HG02970 (cell line): ENCODE data around the gene GNAQ.

Experiments used
- ATAC-seq: cut with Tn5 transposase; IDR thresholded peaks from one replicate; pipeline ENCODE4 v1.9.1; 2021; ENCODE audit warnings: mild to moderate bottlenecking, moderate library complexity, moderate number of reproducible peaks; ENCODE audit not compliant: unreplicated experiment, low FRiP score

GNAQ gene

DNA sequence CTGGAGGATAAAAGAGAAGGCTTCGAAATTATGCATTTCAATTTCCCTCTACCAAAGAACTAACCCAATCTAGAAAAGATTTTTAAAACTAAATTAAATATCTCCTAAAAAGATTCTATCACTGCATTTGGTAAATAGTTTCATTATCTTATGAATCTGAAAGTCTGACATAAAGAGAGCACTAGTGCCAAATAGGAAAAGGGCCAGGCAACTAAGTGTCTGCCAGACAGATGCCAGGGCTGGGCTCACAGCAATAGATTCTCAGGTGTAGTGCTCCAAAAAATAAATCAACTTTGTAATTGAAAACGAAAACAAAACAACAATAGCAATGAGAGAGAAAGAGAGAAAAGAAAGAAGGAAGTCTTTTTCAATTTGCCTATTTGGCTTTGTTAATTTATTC is 225.8 kb downstream of the GNAQ start:
- no peak for ATAC-seq

DNA sequence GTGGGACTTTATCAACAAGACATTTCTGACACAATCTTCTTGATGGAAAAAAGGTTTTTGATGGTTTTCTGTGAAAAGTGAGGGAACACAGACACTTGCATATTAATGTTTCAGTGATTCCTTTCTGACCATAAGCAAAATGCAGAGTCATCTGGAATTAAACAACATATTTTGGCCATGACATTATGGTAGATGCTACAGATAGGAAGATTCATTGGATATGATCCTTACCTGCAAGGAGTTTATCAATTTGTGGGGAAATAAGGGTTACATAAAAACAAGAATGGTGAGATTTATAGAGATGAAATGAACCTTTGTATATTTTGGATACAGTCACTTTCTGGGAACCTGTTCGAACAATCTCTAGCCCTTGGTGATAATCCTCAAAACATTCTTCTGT is 228.2 kb downstream of the GNAQ start:
- no peak for ATAC-seq

DNA sequence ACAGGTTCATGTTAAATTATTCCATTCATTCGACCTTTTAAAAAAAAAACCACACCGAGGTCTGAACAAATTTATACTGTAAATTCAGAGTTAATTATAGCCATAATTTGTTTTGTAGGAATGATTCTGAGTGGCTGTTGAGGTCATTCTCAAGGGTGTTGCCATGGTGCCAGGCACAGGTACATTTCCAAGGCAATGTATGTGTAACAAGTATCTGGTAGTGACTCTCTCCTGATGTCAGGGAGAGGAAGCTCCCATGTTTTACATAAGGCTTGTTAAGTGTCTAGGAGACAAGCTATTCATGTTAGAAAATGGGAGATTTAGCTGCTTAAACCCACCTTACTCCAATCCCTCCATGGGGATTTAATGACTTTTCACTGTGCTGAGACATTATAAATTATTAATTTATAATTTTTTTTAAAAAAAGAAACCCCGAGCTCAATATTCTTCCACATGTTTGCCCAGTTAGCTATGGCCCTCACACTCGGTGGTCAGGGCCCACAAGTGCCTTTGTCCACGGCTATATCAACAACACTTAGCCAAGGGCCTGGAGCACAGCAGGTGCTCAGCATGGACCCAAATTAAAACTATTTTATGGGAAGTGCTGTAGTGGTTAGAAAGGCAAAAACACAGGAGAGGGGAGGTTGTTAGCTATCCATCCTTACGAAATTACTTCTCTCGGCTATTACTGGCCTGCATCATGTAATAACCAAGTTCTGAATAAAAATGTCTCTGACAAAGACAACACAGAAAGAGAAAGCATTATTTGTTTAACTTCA is 228.9 kb downstream of the GNAQ start:
- ATAC-seq, result no peak

DNA sequence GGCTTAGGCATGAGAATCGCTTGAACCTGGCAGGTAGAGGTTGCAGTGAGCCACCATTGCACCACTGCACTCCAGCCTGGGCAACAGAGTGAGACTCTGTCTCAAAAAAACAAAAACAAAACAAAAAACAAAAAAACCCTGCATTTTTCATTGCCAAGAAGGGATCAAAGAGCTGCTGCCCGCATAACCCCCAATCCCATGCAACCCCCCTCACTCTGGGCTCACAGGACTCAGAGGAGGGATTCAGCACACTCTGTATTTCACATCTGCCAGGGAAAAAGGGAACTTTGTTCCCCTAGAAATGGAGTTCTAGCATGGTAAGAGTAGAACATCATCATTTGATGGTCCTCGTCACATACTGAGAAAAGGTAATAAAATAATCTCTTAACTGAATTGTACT is 229.5 kb downstream of the GNAQ start:
- no peak for ATAC-seq

DNA sequence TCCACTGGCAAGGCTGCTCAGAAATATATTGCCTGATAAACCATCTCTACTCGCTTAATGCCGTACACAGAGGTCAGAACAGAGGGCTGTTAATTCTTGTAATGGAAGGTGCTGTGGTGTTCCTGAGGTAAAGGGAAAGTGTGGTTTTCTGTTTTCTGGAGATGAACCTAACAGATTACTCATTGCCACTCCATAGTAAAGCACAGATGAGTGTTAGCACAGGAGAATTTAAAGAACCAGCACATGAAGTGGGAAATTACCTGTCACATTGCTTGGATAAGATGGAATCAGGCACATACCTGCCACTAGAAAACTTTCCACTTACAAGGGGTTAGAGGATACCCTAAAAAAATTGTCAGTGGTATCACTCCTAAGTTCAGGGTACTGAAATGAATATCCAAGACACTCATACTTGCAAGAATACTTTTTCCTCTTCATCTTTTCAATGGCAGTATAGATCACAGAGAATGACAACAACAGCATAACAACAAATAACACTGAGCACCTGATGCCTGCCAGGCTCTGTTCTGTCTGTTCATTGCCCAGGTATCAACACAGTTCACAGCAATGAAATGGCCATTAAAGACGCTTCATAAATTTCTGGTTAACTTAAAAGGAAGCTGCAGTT is 230.6 kb downstream of the GNAQ start:
- ATAC-seq, result no peak

DNA sequence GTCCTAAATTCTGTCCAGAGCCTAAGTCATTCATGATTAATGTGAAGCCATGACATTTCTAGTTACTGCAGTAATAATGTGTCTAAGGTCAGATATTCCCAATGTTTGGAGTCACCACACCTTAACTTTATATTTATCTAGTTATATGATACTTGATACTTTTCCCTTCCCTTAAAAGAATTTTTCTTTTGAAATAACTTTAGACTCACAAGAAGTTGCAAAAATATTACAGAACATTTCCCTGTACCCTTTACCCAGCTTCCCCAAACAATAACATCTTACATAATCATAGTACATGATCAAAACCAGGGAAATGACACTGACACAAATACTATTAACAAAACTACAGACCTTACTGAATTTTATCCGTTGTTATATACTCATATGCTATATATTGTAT is 233.5 kb downstream of the GNAQ start:
- no peak for ATAC-seq

DNA sequence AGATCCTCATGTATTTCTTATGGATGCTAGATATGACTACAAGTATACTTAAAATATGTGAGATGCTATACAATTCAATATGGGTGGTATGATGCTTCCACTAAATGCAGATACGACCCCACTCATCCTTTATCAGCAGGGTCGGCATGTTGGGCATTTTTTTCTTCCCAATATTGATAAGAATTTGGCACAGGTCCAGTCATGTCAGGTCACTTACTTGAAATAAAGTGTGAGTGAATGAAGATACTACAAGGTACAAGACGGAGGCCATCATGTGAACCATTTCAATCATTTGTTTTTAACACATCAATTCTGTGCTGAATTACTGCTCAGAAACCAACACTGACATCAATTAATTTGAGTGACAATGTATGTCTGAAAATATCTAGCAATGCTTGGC is 236.6 kb downstream of the GNAQ start:
- no peak for ATAC-seq

DNA sequence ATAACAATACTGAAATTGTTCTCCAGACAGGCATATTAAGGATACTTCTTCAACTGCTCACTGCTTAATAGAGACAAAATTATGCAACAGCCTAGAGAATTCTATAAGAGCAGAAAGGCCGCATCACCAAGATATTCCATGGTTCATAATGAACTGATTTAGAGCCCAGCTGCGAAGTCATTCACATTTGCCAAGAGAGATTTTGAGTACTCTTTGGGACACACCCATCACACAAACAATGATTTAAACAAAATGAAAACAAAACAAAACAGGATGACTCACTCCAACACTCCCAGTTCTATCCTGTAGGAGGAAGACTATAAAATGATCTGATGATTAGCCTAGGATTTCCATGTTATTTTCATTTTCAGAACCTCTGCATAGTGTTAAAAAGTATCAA is 237.8 kb downstream of the GNAQ start:
- ATAC-seq, result no peak

DNA sequence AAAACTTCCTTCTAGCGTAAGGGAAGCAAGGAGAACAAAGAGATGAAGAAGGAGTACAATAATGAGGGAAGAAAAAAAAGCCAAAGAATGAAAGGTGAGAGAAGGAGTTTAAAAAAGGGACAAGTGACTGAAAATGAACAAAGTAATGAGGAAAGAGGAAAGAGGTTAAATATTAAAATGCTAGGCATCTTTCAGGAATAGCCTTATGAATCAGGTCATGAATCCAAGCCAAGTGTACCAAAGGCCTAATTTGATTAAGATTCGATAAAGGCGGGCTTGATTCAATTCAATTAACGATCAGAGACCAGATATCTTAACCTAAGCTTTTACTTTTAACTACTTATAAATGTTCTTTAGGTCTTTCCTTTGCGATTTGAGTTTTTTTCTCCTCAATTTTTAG is 241.7 kb downstream of the GNAQ start:
- ATAC-seq, result no peak

DNA sequence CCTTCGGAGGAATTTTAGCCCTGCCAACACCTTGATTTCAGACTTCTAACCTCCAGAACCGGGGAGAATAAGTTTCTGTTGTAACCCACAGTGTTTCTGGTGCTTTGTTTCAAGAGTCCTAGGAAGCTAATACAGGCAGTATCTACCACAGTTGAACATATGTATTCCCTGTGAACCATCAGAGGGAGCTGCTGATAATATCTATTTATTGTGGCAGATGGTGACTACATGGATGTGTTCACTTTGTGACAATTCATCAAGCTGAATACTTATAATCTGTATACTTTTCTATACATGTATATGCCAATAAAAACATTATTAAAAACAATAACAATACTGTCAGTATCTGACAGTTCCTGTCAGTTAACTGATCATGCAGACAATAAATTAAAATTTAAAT is 246.3 kb downstream of the GNAQ start:
- ATAC-seq, result no peak

DNA sequence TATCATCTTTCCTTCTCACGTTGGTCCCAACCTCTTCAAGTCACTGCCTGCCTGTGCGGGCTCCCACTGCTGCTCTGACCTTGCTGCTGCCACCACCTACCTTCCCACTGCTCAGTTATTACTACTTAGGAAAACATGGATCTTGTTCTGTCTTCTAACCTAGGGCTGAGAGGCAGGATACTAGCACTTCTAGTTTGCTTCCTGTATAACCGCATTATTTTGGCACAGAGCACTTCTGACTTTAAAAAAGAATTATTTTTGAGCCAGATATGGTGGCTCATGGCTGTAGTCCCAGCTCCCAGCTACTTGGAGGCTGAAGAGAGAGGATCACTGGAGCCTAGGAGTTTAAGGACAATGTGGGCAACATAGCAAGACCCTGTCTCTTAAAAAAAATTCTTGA is 248.1 kb downstream of the GNAQ start:
- no peak for ATAC-seq

DNA sequence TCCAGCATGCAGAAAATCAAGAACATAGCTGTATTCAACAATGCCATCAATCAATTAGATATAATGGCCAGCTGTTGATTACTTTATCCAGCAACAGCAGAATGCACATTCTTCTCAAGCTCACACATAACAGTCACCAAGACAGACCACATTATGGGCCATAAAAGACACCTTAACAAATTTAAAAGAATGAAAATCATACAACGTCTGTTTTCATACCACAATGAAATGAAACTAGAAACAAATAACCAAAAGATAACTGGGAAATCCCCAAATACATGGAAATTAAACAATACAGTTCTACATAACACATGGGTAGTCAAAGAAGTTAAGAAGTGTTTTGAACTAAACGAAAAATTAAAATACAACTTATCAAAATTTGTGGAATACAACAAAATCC is 252.6 kb downstream of the GNAQ start:
- no peak for ATAC-seq

DNA sequence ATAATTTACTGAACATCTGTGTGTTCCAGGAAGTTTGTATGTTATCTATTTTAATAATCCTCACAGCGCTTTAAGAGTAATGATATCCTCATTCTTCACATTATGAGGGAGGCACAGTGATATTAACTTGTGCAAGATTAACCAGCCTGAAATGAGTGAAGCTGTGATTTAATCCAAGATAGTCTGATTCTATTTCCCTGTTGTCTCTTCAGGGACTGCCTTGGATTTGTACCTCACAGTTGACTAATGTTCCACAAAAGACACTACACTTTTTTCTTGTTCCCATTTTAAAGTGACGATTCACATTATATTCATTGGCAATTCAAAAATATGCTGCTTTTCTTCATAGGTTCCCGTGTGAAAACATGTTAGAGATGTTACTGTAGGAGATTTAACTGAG is 258.2 kb downstream of the GNAQ start:
- no peak for ATAC-seq

DNA sequence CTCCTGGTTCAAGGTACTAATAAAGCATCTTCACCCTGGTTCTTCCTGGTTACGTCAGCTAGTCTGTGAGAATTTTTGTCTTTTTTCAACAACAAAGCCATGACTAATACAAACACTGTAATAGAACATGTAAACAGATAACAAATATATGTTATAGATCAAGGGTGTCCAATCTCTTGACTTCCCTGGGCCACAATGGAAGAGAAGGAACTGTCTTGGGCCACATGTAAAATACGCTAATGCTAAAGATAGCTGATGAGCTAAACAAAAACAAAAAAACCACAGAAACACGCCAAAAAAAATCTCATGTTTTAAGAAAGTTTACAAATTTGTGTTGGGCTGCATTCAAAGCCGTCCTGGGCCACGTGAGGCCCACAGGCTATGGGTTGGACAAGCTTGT is 259.0 kb downstream of the GNAQ start:
- no peak for ATAC-seq

DNA sequence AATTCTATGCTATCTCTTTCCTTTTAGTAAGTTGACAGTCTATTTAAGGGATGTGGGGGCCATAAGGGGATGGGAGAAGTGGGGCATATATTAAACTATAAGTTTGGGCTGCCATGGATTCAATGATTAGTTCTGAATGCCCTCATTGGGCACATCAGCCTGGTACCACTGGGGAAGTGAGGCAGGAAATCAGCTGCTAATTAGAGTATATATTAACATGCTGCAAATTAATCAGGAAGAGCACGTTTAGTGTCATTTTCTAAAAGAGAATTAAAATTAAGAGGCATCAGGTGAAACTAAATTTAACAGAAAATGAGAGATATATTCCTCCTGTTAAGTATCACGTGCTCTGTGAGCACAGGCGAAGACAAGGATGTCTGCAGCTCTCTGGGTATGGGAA is 260.4 kb downstream of the GNAQ start:
- ATAC-seq, result no peak

DNA sequence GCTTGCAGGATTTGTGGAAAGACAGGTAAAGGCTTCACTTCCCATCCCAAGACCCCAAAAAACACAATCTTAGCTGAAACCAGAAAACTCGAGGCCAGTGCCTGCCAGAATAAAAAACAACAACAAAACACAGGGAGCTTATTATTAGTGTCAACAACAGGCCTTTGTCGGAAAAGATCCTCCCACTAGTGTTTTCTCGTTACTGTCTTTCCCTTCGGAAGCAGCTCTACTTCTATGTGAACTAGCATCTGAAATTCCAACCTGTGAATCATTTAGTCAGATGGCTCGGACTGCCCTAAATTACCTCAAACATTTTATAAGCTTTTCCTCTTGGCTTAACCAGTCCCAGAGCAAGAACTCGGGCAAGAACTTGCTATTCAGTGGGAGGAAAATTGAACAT is 261.3 kb downstream of the GNAQ start:
- no peak for ATAC-seq

DNA sequence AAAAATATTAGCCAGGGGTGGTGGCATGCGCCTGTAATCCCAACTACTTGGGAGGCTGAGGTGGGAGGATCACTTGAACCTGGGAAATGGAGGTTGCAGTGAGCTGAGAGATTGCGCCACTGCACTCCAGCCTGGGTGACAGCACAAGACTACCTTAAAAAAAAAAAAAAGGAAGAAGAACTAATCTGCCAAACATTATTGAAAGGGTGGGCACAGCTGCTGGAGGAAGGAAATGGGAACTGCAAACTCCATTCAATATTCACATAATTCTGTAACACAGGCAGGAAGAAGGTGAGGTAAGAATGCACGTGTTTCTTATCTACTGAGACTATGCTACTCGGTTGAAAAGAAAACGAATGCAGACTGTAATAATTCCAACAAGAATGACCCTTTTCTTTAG is 262.4 kb downstream of the GNAQ start:
- ATAC-seq, result no peak

DNA sequence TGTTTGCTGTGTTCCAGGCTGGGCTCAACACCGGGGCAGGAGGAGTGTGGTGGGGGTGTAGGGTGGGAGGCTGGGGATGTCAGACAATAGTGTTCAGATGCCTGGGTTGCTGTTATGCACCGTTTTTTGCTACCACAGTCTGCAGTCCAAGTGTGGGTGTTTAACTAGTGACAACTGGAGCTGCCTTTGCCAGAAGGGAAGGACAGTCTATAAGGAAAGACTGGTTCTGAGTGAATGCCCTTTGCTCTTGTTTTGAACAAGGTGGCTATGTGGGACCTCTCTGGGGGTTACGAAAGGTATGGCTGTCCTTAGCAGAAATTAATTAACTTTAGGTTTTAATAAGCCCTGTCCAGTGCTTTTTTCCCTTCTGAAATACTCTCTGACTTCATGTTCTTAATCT is 265.0 kb downstream of the GNAQ start:
- no peak for ATAC-seq

DNA sequence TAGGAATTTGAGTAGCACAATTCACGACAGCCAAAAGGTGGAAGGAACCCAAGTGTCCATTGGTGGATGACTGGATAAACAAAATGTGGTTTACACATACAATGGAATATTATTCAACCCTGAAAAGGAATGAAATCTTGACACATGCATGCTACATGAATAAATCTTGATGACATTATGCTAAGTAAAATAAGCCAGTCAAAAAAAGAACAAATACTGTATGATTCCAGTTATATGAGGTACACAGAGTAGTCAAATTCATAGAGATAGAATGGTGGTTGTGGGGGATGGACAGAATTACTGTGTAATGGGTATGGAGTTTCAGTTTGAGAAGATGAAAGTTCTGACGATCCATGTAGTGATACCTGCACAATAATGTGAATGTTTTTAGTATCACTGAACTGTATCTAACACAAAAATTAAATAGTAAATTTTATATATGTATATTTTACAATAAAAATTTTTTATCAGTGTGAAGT is 265.8 kb downstream of the GNAQ start:
- ATAC-seq, result no peak

DNA sequence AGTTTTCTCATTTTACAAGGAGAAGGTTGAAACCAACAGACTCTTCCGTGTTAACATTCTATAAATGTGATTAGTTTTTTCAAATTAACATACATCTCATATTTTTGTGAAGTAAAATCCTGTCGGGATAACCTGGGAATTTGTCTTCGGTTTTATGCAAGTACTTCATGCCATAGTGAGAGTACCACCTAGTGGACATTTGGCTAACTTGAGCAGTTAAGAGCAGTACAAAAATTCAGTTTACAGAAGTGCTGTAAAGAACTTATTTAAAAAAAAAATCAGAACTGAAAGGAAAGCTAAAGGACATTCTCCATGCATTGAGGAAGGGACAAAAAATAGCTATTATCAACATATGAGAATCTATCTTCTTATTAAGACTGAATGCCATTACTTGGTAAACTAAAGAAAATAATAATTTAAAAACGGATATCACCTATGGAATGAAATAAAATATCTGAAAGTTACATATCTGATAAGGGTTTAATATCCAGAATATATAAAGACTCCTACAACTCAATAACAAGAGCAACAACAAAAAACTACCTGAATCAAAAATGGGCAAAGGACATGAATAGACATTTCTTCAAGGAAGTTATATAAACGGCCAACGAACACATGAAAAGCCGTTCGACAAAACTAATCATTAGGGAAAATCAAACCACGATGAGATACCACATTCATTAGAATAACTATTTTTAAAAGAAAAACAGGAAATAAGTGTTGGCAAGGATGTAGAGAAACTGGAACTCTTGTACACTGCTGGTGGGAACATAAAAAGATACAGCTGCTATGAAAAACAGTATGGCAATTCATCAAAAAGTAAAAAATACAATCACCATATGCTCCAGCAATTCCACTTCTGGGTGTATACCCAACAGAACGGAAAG is 266.5 kb downstream of the GNAQ start:
- no peak for ATAC-seq

DNA sequence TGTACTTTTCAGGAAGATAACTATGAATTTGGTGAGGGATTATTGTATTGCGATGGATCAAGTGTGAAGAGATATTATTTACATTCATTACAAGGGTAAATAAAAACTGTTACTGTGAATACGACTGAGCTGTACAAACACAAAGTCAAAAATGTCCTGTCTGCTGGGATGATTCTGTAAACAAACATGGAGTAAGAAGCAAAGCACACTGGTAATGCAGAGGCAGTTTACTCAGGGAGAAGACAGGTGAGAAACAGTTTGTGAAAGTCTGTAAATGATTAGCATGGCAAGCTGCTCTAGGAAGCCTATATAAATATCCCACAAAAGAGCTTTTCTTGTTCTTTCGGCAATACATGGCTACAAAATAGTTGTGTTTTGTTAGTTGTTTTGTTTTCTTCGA is 268.0 kb downstream of the GNAQ start:
- no peak for ATAC-seq
